NCI-H510A (cell line): ENCODE results near the gene TNIP2.
"Not testable (repeated sequence)": the region's sequence is repeated elsewhere in the genome, so short reads cannot be mapped to it uniquely, and the experiment has no call there.

Source experiments
- DNase-seq: peaks from one replicate; lab custom pipeline; 2025; lab: John Stamatoyannopoulos, UW

Gene TNIP2

DNA sequence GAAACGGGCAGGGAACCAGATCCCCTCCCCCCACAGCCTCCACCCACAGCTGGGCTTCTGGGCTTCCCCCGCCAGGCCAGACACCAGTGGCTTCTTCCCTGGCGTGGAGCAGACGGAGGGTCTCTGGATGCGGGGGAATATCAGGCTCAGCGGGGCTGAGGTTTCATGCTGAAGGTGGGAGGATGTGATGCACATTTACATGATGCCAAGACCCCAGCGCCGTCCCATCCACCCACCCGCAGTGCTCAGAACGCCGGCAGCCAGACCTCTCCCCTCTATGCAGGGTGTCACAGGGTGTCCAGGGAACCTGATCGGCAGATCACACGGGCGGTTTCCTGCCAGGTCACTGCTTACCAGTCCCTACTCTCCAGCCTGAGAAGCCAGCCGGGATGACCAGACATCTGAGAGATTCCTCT is 12.8 kb upstream of the TNIP2 start:
- DNase-seq: no peak

DNA sequence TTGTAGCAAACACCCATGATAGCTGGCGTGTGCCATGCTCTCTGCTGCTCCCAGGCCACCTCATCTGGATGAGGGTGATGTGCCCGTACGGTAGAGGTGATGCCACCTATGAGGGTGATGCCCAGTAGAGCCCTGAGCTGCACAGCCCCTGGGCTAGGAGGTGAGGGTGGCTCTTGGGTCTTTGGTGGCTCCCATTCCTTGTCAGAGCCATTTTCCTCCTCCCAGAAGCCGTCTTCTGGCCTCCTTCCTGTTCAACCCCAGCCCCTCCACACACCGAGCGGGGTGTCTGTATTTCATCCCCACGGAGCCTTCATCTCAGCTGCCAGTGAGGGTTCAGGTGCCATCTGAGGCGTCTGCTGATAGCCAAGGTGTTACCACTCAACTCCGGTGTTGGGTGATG is 12.0 kb upstream of the TNIP2 start:
- no peak for DNase-seq

DNA sequence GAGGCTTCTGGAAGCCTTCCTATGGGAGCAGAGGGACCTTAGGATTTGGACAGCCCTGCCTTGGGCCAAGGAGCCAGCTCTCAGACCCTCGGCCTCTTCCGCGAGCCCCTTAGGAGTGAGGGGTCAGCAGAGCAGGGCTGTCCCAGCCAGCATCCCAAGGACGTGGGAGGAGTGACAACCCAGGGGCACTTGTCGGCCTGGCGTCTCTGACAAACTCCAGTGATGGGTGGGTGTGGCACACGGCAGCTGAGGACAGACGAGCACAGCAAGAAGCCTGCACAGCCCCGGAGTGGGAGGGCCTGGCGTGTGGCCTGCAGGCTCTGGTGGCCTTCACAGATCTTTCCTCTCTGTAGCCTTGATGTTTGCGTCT is 11.6 kb upstream of the TNIP2 start:
- DNase-seq: no peak

DNA sequence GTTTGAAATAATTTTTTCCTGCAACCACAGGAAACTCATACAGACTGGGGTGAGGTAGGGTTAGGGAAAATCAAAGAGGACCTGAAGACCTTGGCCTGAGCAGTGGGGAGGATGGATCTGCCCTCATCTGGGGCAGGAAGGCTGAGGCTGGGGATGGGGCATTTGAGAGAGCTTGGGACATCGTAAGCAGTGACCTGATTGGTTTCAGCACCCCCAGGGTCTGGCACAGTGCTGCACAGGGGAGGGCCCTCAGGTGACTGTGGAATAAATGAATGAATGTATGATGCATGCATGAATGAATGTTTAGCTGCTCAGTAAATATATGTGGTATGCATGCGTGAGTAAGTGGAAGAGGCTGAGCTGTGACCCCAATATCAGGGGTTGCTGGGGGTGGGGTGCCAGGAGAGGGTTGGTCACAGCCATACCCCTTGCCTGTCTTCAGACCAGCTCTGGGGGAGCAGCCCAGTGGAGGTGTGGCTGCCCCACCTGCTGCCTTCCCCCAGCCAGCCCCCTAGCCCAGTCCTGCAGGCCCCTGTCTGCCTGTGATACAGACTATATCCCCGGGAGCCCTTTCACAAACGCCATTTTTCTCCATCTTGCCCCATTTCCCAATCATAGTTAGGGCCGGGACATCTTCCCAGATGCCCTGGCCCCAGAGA is 11.0 kb upstream of the TNIP2 start:
- no peak for DNase-seq

DNA sequence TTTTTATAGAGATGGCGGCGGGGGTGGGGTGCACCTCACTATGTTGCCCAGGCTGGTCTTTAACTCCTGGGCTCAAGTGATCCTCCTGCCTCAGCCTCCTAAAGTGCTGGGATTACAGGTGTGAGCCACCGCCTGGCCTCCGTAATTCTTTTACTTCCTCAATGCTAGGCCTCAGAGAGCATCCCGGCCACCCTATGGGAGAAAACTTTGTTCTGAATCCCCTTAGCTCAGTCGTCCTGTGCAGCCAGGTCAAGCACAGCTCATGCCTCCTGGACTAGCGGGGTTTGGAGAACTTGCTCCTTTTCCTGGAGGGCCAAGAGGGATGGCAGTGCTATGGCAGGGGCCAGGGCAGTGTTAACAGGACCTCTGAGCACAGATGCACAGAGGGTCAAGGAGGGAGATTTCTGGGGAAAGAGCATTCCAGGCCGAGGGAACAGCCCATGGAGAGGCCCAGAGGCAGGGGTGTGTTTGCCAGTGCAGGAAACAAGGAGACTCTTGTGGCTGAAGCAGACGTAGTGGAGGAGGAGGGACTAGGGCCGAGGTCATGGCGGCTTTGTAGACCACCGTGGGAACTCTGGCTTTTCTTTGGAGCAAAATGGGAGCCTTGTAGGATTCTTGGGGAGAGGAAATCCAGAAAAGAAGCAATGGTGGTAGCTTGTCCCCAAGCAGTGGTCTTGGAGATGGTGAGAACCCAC is 9.8 kb upstream of the TNIP2 start:
- DNase-seq: no peak

DNA sequence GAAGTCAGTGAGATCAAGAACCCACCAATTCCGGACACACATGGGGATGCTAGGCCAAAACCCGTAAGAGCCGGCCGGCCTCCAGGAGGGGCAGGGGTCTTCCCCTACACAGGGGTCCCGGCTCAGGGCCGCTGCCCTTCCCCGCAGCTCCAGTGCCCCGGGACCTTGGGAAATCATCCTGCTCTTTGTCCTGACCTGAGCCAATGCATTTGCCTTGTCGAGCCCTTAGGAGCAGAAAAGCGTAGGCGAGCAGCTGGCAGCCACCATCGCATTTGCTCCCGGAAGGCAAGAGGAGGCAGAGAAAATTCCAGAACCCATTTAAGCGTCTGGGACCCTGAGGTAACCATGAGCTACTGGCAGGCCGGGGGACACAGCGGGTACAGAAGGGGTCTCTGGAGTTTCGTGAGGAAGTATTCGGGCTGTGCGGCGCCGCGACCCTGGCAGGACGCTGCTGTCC is 7.4 kb upstream of the TNIP2 start:
- DNase-seq: no peak

DNA sequence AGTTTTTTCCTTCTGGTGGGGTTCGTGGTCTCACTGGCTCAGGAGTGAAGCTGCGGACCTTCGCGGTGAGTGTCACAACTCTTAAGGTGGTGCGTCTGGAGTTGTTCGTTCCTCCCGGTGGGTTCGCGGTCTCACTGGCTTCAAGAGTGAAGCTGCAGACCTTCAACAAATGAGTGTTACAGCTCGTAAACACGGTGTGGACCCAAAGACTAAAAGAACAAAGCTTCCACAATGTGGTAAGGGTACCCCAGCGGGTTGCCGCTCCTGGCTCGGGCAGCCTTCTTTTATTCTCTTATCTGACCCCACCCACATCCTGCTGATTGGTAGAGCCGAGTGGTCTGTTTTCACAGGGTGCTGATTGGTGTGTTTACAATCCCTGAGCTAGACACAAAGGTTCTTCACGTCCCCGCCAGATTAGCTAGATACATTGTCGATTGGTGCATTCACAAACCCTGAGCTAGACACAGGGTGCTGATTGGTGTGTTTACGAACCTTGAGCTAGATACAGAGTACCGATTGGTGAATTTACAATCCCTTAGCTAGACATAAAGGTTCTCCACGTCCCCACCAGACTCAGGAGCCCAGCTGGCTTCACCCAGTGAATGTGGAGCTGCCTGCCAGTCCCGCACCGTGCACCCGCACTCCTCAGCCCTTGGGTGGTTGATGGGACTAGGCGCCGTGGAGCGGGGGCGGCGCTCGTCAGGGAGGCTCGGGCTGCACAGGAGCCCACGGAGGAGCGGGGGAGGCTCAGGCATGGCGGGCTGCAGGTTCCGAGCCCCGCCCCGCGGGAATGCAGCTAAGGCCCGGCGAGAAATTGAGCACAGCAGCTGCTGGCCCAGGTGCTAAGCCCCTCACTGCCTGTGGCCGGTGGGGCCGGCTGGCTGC is 6.6 kb upstream of the TNIP2 start:
- not testable (repeated sequence) for DNase-seq

DNA sequence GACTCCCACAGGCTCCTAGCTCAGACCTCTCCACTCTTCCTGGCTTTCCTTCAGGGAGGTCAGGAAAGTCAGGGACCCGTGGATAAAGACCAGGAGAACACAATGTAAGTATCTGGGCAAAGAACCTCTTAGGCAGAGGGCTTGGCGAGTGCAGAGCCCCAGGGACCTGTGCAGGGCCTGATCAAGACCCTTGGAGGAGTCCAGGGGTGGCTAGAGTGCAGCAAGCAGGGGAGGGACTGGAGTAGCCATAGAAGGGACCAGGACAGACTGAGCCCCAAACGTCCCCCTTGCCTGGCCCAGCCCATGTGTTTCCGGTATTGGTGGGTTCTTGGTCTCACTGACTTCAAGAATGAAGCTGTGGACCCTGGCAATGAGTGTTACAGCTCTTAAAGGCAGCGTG is 5.9 kb upstream of the TNIP2 start:
- DNase-seq: no peak

DNA sequence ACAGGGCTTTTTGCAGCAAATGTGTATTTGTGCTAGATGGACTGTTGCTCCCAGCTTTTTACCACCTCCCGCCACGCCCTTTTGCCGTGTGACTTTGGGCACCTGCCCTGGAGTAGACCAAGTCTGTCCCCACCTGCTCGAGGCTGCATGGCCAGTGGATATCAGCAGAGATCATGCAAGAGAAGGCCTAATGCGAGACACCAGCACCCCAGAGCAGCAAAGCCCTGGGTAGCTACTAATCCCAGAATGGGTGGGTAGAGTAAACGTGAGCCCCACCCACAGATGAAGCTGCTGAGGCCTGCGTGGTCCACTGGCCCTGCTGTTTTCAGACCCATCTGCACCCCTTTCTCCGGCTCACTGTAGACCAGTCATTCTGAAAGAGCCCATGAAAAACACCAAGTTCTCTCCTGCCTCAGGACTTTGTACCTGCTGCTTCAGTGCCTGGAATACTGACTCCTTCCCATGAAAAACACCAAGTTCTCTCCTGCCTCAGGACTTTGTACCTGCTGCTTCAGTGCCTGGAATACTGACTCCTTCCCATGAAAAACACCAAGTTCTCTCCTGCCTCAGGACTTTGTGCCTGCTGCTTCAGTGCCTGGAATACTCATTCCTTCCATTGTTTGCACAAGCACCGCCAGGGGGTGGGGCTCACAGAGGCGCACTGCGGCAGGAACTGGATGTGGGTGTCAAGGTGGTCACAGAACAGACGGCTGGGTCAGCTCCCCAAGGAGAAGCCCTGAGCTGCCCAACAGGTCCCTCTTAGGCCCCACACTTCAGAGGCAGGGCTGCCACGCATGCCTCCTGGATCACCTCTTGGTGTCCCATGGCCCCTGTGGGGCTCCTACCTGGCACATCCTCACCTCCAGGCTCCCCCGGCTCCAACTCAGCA is 5.1 kb upstream of the TNIP2 start:
- peak; percentile 41 for DNase-seq

DNA sequence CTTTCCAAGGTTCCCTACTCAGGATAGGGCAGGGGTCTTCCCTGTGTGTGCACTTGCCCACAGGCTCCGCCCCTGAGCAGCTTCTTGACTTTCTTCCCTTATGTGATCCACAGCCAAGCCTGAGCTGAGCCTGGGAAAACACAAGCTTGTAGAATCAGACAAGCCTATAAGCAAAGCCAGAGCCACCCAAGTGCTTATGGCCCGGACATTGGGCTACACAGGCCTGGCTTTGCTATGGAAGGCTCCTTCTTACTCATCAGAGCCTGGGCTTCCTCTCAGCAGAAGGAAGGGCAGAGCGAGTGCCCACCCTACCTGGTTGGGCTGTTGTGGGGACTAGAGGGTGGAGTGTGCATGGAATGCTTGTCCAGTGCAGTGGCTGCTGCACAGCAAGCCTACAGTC is 1.3 kb upstream of the TNIP2 start:
- no peak for DNase-seq

DNA sequence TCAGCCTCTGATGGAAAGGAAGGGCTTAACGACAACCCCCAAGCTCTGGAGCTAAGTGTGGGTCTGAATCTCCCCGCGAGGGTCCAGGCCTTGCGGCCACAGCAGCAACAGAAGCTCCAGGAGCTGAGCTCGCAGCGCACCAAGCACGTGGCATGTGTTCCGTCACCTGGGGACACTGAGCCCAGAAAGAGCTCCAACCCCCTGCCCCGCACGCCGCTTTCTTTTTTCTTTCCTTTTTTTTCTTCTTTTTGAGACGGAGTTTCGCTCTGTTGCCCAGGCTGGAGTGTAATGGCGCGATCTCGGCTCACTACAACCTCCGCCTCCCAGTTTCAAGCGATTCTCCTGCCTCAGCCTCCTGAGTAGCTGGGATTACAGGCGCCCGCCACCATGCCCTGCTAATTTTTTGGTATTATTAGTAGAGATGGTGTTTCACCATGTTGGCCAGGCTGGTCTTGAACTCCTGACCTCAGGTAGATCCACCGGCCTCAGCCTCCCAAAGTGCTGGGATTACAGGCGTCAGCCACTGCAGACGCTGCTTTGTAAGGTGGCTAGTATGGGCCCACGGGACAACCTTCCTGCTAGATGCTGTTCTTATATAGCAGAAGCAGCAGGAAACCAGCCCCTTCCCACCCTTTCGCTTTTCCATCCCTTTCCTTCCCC is 685 bp upstream of the TNIP2 start:
- no peak for DNase-seq

DNA sequence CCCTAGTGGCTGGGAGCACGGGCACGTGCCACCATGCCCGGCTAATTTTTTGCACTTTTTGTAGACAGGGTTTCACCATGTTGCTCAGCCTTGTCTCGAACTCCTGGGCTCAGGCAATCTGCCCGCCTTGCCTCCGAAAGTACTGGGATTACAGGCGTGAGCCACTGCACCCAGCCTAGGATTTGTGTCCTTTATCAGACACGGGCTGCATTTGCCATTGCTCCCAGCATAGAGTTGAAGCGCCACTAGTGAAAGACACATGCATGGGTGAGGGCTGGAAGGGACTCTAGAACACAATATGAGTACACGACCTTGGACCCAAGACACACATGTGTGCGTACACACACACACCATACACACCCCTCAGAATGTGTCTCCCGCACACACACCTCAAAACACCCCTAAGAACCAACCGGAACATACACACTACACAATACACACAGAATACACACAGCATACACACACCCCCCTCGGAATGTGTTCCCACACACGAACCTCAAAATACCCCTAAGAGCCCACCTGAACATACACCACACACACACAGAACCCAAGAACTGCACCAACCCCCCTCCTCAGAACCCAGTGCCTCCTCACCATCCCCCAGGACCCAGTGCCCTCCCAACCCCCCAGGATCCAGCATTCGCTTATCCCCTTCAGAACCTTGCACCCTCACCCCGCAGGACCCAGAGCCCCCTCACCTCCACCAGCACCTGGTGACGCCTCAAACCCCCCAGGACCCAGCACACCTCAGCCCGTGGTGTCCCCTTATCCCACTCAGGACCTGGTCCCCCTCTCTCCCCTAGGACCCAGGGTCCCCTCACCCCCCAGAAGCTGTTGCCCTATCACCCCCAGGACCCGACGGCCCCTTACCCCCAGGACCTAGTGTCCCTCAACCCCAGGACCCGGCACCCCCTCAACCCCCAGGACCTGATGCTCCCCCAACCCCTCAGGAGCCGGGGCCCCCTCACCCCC is 1.0 kb downstream of the TNIP2 start:
- no peak for DNase-seq

DNA sequence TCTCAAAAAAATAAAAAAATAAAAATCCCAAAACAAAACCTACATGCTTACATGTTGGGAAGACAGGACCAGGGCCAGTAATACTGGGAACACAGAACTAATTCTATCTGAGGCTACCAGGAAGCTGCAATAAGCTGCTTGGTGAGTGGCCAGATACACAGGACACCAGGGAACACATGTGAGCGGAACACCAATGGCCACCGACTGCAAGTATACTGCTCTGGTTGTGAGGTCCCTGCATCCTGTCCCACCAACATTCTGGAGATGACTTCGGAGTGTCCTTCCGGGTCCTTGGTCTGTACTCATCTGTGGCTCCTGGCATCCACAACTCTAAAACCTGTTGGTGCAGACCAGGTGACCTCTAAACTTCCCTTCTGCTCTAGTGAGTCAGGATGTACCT is 2.7 kb downstream of the TNIP2 start:
- DNase-seq: no peak

DNA sequence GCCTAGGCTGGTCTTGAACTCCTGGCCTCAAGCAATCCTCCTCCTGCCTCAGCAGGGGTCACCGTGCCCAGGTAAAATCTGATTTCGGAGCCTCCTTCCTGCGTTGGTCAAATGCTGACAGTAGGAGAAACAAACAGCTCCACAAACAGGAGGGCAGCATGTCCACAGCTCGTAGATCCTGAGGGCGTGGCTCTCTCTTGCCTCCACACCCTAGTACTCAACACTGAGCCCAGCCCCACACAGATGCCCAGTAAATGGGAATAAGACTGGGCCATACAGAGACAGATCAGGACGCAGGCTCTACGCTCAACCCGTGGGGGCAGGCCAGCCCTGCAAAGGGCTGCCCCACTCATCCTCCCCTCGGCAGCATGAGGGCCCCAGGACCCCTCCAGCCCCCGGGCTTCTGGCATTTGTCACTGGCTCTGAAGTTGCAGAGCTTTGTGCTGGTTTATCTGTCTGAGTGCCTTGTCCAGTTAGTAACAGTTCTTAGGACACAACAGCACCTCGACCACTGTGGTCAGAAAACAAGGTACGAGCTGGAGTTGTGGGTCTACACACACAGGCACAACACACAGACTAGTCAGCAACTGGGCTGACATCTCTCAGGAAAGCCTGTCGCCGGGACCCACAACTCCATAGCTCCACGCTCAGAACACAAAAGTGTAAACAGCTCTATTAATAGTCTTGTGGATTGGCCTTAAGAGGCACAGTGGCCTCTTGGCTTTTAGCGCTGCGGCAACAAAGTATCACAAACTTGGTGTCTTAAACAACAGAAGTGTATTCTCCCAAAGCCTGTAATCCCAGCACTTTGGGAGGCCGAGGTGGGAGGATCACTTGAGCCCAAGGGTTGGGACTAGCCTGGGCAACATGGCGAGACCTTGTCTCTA is 5.2 kb downstream of the TNIP2 start:
- DNase-seq: no peak

DNA sequence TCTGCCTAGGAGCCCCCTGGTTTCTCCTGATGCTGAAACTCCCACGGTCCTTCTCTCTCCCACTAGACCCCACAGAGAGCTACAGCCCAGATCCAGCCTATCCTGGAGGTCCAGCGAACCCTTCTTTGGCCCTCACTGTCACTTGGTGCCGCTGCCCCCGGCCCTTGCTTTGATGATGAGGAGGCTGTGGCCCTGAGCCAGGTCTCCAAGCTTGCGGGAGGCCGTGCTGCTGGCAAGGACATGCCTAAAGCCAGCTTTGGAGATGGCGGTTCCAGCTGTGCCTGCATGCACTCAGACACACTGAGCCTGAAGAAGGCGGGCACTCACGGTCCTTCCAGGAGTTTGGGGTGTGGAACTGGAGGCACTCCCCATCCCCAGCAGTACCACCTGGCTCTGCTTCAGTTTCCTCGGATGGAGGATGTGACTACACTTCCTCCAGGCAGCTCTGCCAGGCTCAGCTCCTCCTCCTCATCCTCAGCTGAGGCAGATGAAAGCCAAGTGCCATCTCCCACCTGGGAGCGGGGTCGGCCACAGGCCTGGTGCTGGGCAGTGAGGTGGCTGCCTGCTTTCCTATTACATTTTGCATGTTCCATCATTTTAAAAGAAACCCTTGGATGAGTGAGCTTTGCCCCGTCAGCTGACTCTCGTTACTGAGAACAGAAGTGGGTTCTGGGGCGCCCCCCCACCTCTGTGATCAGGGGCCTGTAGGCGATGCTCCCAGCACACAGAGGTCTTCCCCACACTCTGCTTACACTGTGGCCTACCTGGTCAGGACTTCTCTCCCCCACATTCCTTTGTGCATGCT is 9.0 kb downstream of the TNIP2 start:
- DNase-seq: no peak

DNA sequence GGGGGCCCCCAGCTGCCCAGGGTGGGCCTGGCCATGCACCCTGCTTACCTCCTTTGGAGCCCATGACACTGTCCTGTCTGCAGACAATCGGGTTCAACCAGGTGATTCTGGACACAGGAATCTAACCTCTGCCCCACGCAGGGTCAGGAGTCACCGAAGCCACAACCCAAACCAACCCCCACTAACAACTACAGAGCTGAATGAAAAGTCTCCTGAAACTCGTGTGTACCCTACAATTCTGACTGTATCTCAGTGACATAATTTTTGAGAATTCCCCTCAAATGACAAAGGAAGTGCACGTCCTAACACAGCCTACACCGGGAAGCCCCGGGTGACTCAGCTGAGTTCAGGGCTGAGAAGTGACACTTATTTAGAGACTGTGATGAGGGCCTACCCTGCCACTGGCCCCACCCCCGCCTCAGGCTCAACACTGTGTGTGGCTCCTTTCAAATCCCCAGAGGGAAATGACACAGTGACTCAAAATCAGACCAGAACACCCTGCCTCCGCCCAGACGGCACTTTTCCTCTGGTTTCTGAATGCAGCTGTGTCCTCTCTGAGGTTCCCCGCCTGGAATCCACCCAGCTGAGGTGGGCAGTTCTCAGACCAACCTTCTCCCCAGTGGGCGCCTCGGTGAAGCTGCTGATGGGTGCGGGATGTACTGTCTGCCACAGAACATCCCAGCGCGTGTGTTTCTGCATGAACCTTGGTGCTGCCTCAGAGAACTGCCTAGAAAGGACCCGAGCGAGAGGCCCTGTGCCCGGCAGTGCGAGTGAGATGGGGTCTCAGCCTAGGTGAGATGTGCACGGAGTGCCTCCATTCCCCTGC is 9.9 kb downstream of the TNIP2 start:
- DNase-seq: no peak

DNA sequence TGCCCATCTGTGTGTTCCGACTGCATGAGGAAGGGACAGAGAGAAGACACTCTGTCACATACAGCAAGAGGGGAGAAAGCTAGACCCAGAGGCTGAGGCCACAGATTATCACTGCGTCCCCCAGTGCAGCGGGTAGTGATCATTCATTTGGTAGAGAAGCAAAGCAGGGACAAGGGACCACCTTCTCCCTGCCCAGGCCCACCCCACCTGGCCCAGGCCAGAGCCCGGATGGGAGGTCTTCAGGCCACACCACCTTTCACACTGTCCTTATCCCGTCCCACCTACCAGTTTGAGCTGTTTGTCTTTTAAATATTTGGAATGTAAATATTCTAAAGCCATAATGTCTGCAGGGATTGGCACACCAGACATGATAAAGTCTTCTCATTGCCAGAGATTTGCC is 10.6 kb downstream of the TNIP2 start:
- DNase-seq: no peak
